GM19351 (cell line): ENCODE measurements around the gene ATP10A.
"Not testable (repeated sequence)": the region's sequence is repeated elsewhere in the genome, so short reads cannot be mapped to it uniquely, and the experiment has no call there.

Source experiments
- ATAC-seq: cut with Tn5 transposase; IDR thresholded peaks from one replicate; pipeline ENCODE4 v1.9.1; 2021; ENCODE audit warnings: mild to moderate bottlenecking, moderate library complexity; ENCODE audit not compliant: unreplicated experiment

Gene ATP10A

GRCh38 chr15:25667829-25668228 is 195.3 kb downstream of the ATP10A start:
- ATAC-seq: no peak

GRCh38 chr15:25665913-25666312 is 197.2 kb downstream of the ATP10A start:
- no peak for ATAC-seq

DNA sequence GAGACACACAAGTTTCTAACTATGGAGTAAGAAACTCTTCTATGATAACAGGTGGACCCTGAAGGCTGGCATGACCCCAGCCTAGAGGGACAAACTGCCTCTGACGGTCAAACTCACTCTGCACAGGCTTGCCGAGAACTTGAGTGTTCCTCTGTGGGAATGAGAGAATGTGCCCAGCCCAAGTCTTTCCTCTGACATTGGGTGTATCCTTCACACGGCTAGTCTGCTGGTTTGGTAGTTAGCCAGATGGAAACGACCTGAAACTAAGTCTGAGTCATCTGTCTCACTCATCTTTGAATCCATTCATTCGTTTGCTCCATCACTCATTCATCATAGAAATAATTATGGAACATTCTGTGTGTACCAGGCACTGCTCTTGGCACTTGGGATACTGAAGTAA is 198.4 kb downstream of the ATP10A start:
- no peak for ATAC-seq

DNA sequence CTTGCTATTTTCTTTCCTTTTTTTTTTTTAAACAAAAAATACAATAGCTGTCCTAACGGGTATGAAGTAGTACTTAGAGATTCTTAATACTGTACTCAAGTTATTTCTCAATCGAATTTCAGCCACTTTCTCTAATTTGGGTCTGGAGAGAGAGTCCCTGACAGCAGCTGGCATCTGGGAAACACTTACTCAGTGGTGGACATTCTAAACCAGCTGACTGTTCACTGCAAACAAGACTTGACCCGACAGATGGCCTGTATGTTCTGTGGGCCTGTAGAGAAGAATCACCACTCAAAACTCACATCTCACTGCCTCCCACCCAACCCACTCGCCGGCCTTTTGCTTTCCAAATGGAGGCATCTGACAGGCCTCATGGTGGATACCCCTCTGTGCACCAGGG is 199.6 kb downstream of the ATP10A start:
- ATAC-seq: no peak

DNA sequence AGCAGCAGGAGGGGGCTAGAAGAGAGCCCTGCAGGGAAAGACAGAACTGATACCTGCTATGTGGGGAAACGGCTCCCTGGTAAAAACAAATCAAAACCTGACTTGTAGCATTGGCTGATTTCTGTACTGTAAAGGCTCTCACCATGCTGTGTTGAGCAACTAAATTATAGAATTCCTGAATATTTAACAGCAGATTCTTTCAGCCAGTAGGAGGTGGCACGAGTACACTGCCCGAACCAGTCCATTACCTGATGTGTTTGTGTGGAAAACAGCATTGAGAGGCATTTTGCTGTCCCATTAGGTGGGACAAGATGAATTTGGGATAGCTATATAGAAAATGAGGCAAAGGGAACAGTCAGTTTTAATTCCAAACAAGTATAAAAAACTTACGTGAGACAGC is 201.2 kb downstream of the ATP10A start:
- no peak for ATAC-seq

GRCh38 chr15:25659251-25659650 is 203.9 kb downstream of the ATP10A start:
- ATAC-seq: no peak

- ATAC-seq: no peak
Observed at GRCh38 chr15:25658560-25658959, 204.6 kb downstream of the ATP10A start.

- no peak for ATAC-seq
Observed at GRCh38 chr15:25655207-25655948, 207.7 kb downstream of the ATP10A start.

DNA sequence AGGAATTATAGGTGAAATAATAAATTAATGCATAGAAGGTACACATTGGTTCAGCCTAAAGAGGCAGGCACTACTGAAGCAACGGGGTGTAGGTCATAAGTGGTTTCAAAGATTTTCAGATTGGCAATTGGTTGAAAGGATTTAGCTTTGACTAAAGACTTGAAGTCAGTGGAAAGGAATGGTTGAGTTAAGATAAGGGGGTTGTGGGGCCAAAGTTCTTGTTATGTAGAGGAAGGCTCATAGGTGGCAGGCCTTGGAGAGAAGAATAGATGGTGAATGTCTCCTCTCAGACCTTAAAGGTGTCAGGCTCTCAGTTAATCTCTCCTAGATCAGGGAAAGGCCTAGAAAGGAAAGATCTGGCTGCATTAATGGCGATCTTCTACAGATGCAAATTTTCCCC is 209.8 kb downstream of the ATP10A start:
- ATAC-seq: no peak

DNA sequence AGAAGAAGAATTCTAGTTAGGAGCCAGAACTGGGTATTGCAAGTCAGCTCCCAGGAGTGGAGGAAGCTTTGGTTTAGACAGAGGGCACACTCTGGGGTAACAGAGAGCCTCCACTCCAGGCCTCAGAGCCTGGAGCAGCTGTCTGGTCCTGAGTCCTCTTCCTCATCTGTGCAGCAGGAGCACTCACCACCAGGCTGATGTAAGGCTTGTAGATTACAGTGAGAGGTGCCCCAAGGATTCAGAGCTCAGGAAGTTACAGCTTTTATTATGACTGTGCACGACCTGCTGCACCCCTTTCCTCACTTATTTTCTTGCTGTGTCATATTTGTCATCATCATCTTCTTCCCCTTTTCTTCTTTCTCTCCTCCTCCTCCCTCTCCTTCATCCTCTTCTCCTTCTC is 210.4 kb downstream of the ATP10A start:
- ATAC-seq: no peak

GRCh38 chr15:25649390-25649789 is 213.7 kb downstream of the ATP10A start:
- ATAC-seq: no peak

GRCh38 chr15:25643120-25643519 is 220.0 kb downstream of the ATP10A start:
- ATAC-seq: no peak

DNA sequence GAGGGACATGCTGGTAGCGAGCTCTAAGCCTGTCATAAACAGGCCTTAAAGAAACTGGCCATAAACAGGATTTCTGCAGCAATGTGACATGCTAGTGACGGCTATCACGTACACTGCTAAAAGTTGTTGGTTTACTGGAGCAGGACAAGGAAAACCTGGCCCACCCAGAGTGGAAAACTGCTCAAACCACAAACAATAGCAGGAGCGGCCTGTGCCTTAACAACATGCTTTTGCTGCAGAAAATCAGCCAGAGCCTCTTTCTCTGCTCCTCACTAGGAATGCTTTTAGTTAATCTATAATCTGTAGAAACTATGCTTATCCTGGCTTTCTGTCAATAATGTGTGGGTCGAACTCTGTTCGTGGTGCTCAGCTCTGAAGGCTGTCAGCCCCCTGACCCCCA is 221.4 kb downstream of the ATP10A start:
- ATAC-seq: no peak

- no peak for ATAC-seq
Observed at GRCh38 chr15:25641361-25641760, 221.8 kb downstream of the ATP10A start.

DNA sequence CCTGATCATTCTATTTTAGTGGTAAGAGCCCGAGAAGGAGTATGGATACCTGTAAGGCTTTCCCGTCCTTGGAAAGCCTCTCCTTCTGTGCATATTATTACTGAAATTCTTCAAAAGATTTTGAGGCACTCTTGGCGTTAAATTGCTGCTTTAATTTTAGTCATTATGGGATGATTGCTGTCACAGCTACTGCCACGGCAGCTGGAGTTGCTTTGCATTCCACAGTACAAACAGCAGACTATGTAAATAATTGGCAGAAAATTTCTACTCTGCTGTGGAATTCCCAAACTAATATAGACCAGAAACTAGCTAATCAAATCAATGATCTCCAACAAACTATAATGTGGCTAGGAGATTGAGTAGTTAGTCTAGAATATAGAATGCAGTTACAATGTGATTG is 222.2 kb downstream of the ATP10A start:
- ATAC-seq: not testable (repeated sequence)

GRCh38 chr15:25640381-25640780 is 222.7 kb downstream of the ATP10A start:
- no peak for ATAC-seq

- ATAC-seq: not testable (repeated sequence)
Observed at GRCh38 chr15:25636486-25636885, 226.6 kb downstream of the ATP10A start.

DNA sequence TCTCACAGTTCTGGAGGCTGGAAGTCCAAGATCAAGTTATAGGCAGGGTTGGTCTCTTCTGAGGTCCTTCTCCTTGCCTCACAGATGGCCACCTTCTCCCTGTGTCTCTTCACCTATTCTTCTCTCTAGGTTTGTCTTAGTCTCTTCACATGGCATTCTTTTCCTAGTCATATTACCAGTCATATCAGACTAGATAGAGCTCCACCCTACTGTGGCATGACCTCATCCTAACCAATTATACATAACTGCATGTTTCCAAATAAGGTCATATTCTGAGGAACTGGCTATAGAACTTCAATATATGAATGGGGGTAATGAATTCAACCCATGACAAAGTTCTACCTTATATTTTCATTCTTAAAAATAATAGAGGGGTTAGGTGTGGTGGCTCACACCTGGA is 227.9 kb downstream of the ATP10A start:
- no peak for ATAC-seq

GRCh38 chr15:25633862-25634261 is 229.3 kb downstream of the ATP10A start:
- no peak for ATAC-seq

DNA sequence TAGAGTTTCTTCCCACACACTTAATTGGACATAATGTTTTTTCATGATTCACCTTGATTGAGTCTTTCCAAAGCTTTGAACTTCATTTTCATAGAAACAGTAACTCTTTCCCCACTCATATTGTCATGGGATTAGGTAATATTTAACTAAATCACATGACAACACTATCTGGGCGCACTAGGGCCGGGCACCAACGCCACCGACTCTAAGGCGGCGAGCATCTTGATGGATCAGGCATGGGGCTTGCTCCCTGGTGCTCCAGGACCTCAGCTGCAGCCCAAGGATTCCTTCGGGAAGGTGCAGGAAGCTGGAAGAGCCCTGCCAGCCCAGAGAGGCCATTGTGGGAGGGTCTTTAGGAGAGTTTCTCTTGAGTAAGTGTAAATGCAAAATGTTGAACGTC is 231.2 kb downstream of the ATP10A start:
- ATAC-seq: no peak
